ENCODE results near the gene EIF3L.

DNA sequence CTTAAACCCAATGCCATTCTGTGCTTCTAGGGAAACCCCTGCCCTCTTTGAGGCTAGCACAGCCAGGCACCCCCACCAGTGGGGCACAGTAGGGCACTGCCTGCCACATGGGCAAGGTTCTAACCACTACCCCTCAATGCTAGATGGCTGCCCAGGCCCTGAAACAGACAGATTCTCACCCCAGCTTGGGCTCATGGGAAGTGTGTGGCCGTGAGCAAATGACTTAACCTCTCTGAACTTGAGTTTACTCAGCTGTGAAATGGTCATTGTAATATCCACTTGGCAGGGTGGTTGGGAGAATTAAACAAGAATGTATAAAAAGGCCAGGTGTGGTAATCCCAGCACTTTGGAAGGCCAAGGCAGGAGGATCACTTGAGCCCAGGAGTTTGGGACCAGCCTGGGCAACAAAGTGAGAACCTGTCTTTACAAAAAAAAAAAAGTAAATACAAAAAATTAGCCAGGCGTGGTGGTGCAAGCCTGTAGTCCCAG is 81.8 kb downstream of the EIF3L start:
- peak in 1 of 6 experiments; percentile 3 for TF ChIP-seq CTCF (IDR thresholded peaks at IDR 0.05)
- TF ChIP-seq POLR2A (IDR thresholded peaks at IDR 0.05): no peak

Measured in esophagus squamous epithelium (tissue), 4 donors.